NCI-H146 (cell line): ENCODE results near the gene IGLON5.

Experiments used
- DNase-seq: peaks from one replicate; lab custom pipeline; 2025; lab: John Stamatoyannopoulos, UW

Gene IGLON5

DNA sequence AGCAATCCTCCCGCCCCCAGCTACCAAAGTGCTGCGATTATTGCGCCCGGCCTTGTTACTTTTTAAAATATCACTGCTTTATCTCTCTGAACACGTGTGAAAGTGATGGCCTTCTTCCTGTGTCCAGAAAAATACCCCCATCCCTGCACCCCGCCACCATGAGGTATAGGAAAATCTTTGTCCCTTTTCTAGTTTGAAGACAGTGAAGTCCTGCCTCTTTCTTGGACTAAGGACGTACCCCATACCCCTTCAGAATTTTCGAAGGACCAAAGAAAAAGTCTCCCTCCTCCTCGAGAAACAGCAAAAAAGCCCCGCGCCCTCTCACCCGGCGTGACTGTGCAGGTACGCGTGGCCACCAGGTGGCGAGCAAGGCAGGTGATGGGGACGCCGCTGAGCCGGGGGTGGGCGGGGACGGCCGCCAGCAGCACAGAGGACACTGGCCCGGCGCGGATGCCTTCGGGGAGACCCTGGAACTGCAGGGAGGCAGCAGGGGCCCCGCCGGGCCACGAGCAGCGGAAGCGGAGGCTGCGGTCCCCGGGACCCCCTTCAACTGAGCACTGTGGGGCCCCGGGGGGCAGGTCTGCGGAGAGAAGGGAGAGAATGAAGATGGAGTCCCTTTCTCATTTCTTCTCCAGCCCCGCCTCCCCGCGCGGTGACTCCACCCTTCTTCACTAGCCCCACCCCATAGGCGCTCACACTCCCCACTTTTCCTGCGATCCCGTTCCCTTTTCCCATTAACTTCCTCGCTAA, 27.3 kb downstream of the IGLON5 start:
- peak; percentile 38 for DNase-seq

GRCh38 chr19:51339313-51339686, 27.9 kb downstream of the IGLON5 start:
- no peak for DNase-seq

DNA sequence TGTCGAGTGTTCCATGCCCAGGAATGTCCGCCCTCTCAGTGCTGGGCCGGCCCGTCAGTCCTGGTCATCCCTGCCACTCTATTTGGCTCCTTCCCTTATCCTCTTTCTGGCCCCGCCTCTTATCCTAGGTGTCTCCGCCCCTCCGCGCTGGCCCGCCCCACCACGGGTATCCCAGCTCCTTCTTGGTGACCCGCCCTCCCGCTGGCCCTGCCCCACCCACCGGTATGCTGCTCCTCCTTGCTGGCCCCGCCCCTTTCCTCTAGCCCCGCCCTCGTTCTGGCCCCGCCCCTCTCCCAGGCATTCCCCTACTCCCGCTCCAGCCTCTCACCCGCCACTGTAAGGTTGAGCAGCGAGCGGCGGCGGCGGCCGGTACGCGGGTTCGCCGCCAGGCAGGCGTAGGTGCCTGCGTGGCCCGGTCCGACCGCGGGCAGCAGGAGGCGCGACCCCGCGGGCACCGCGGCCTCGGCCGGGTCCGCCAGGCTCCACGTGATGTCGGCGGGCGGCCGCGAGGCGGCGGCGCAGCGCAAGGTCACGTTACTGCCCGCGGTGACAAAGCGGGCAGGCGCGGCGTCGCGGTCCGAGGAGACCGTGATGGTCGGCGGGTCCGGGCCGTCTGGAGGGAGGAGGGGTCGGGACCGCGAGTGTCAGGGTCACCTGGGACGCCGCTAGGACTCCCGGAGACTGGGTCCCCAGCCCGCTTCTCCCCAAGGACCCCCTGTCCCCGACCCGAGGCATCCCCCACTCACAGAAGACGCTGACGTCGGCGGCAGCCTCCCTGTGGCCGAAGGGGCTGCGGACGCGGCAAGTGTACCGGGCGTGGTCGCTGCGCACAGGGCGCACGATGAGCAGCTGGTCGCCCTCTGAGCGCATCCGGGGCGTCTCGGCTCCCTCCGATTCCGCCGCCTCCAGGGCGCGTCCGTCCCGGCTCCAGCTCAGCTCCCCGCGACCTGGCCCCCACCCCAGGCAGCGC, 28.5 kb downstream of the IGLON5 start:
- no peak for DNase-seq

- DNase-seq: no peak
These were observed 29.6 kb downstream of the IGLON5 start for GRCh38 chr19:51341066-51341465.

GRCh38 chr19:51341976-51342580, 30.6 kb downstream of the IGLON5 start, which contains the start of gene VSIG10L:
TSS of gene VSIG10L (minus strand) at chr19:51342139. CDS start at chr19:51342124, 15 bp downstream.
- DNase-seq: no peak

GRCh38 chr19:51342631-51343569, 31.5 kb downstream of the IGLON5 start:
- no peak for DNase-seq

DNA sequence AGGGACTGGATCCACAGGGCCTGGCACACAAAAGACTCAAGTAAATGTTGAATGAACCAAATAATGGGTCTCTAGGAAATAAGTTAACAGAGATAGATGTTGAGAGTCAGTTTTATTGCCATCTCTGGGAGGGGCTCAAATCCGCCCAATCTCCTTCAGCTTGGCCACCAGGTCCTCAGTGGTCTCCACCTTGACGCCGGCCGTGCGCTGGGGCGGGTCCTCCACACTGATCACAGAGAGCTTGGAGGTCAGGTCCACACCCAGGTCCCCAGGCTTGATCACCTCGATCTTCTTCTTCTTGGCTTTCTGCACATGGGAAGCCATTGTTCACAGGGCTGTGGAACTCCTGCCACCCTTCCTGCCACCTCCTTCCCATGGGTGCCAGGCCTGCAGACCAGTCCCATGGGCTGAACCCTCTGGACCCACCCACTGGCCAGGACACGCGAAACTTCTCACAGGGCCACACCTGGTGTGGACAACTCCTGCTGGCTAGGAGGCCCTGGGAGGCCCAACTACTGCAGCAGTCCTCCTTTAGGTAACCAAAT, 33.7 kb downstream of the IGLON5 start:
- no peak for DNase-seq

DNA sequence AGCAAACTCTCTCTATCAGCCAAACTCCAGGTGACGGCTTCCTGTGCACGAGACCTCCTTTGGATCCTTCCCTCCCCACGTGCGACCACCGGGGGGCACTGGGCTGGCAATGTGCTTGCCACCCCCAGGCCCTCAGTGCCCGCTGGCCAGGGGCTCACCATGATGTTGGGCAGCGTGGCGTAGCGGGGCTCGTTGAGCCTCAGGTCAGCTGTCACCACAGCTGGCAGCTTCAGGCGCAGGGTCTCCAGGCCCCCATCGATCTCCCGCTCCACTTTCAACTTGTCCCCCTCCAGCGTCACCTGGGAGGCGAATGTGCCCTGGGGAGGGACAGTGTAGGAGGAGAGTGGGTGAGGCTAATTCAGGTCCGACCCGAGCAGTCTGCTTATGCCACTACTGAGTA, 35.3 kb downstream of the IGLON5 start:
- DNase-seq: no peak

- DNase-seq: no peak
These were observed 35.9 kb downstream of the IGLON5 start for GRCh38 chr19:51347209-51347928.

- DNase-seq: no peak
These were observed 40.0 kb downstream of the IGLON5 start for GRCh38 chr19:51351266-51351990.

- DNase-seq: no peak
These were observed 41.4 kb downstream of the IGLON5 start for GRCh38 chr19:51352783-51353360.

DNA sequence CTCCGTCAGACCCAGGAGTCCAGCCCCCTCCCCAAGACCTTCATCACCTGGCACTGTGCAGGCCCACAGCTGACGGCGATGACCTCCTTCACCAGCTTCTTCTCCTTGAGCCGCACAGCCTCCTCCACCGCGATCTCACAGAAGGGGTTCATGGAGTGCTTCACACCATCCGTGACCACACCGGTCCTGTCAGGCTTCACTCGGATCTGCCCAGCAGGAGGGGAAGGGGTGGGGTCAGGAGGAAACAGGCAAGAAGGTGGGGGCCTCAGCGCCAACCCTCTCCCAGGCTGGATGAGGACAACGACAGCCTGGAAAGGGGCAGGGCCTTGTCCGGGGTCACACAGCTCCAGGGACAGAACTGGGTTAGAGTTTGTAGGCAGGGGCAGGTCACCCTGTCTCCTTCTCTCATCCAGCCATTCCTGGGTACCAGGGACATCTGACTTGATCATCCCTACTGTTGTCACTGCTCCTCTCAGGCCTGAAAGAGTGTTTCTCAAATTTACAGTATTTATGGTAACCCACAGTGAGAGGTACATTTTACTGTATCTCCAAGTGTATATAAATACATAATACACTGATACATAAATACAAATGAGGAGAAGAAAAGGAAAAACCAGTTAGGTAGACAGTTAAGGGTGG, 42.8 kb downstream of the IGLON5 start:
- no peak for DNase-seq

DNA sequence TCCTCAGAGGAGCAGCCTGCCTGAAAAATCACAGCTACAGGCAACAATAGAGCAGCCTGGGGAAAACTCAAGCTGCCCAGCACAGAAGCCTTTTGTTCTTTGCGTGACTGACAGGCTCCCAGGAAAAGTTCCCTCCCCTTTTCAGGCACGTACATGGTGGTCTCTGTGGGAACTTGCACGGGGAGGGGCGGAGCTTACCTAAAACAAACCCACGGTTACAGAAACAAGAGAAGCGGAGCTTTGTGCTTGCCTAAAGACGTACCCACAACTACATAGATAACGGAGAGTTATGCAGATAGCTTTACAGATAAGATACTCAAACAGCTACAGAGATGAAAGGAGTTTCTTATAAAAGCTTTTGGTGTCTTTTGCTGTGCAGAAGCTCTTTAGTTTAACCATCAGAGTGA, 43.3 kb downstream of the IGLON5 start:
- no peak for DNase-seq

GRCh38 chr19:51356159-51356801, 44.8 kb downstream of the IGLON5 start:
- DNase-seq: no peak

DNA sequence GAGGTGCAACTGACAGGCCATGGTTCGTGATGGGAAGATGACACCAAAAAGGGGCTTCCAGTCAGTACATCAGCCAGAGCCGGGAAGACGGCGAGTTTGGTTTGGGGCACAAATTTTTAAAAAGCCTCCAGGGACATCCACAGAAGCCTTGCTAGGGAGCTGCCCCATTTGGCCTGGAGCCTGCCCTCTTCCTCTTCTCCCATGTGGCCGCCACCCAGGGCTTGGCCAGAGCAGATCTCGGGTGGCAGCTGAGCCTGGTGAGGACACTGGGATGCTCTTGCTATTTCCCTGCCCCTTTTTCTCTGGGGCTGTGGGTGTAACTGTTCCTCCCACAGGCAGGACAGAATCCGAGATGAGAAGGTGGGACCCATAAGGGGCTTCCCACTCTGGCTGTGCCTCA, 46.5 kb downstream of the IGLON5 start:
- DNase-seq: no peak

DNA sequence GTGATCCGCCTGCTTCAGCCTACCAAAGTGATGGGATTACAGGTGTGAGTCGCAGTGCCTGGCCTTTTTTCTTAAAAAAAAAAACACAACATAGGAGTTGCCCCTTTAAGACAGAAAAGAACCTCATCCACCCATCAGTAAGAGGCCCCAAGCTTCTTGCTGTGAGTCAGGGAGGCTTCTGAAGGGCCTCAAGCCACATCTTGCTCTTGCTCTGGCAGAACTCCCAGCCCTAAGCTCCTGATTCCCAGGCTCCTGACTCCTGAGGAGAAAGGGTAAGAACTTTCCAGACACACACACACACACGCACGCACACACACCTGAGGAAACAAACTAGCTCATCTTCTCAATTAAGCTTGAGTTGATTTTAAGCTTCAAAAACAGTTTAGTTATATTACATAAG, 47.9 kb downstream of the IGLON5 start:
- no peak for DNase-seq

DNA sequence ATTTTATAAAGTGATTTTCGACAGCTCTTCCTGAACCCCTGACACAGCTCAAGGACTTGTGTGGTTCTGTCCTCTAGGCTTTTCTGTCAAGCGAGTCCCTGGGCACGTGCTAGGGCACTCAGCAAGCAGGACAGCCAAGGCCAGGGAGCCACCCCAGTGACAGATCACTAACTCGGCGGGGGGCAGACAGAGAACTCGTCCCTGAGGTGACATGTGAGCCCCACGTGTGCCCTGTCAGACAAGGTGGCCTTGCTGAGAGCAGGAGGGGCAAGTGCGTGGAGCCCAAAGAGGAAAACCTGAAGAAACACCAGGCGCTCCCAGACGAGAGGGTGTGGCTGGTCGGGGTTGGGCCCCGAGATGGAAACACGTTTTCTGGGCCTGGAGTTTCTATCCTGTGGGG, 49.8 kb downstream of the IGLON5 start:
- DNase-seq: no peak
